GM23248 (cell line): ENCODE data around the gene BEND2.

Experiments
- EZH2 ChIP-seq: fragments of 200-600 bp; sonication (generic); IDR thresholded peaks from 2 replicates; pipeline ENCODE4 v1.6.1; 2018; ENCODE audit warnings: antibody characterized with exemption, mild to moderate bottlenecking; ENCODE audit not compliant: insufficient read depth, poor library complexity, severe bottlenecking
- EZH2phosphoT487 ChIP-seq: fragments of 200-600 bp; sonication (generic); IDR thresholded peaks from 2 replicates; pipeline ENCODE4 v1.6.1; 2018; ENCODE audit warnings: antibody characterized with exemption, moderate library complexity, mild to moderate bottlenecking, low read depth; ENCODE audit not compliant: insufficient read depth

GRCh38 chrX:18227458-18227857, 6.8 kb upstream of the BEND2 start:
- TF ChIP-seq EZH2 (no peak), EZH2phosphoT487 (no peak)
